Measurements from ENCODE around the gene CSTB. TPM values are rescaled to one million over a fixed set of nuclear protein-coding genes. Genes with fewer than 3 reads are reported as not detected.

The CSTB gene
- total RNA-seq, 1 experiment from 2014 or later, result 49.9 TPM

- H3K27me3 ChIP-seq (replicated peaks; ENCODE audit: control insufficient read depth, insufficient read depth, low read length), result no peaks in the 10 kb centered on the region
- no peaks in the 10 kb centered on the region for H3K27me3 Mint-ChIP-seq (ENCODE audit: insufficient read depth, unreplicated experiment)
- H3K27ac Mint-ChIP-seq (ENCODE audit: unreplicated experiment), result peak overlapping the region; percentile 89
- ChIA-PET POLR2A (no interaction called here), CTCF (no interaction called here)
- no TSS peak for BruUV-seq (replicated peaks)
- H3K9me3 ChIP-seq, result no peaks in the 10 kb centered on the region
- H3K36me3 Mint-ChIP-seq (ENCODE audit: insufficient read depth, unreplicated experiment), result peaks cover 47% of the 10 kb centered on the region
- H3K4me3 Mint-ChIP-seq (ENCODE audit: unreplicated experiment), result peak overlapping the region; percentile 90
- intact Hi-C loops (cut with micrococcal nuclease; ENCODE audit: unreplicated experiment), result no loop called here
- TF ChIP-seq CTCF (IDR thresholded peaks at IDR 0.05; ENCODE audit: insufficient read depth in 1 of 2, low read depth in 1 of 2, low read length in 1 of 2, severe bottlenecking in 1 of 2, unreplicated experiment in 1 of 2), result no peak
- H3K36me3 ChIP-seq (ENCODE audit: control insufficient read depth, insufficient read depth, low read length), result no peaks in the 10 kb centered on the region; the same call in 1 of the 2 replicates
- no peak for DNase-seq
- no peaks in the 10 kb centered on the region for H3K9me3 Mint-ChIP-seq (ENCODE audit: unreplicated experiment)
- H3K4me3 ChIP-seq (ENCODE audit: low read depth, low read length), result peak overlapping the region; percentile 99
- no peaks in the 10 kb centered on the region for H3K4me1 ChIP-seq
- H3K4me1 Mint-ChIP-seq (ENCODE audit: low read depth, unreplicated experiment), result no peaks in the 10 kb centered on the region
These were observed 14.0 kb upstream of the CSTB start for GRCh38 chr21:43790010-43790524.

GRCh38 chr21:43789276-43790009 lies 13.3 kb upstream of the CSTB start, which contains the start of gene RRP1:
TSS of gene RRP1 (plus strand) at chr21:43789577. CDS start at chr21:43789630, 53 bp downstream.
- Mint-ChIP-seq H3K9me3 (ENCODE audit: unreplicated experiment) (no peaks in the 10 kb centered on the region), H3K27me3 (ENCODE audit: insufficient read depth, unreplicated experiment) (no peaks in the 10 kb centered on the region), H3K27ac (ENCODE audit: unreplicated experiment) (peak within 1 kb of the TSS; percentile 89), H3K4me3 (ENCODE audit: unreplicated experiment) (peak within 1 kb of the TSS; percentile 90), H3K36me3 (ENCODE audit: insufficient read depth, unreplicated experiment) (peaks cover 41% of the 10 kb centered on the region), H3K4me1 (ENCODE audit: low read depth, unreplicated experiment) (no peaks in the 10 kb centered on the region)
- CTCF ChIA-PET, result no interaction called here
- Histone ChIP-seq H3K9me3 (no peaks in the 10 kb centered on the region), H3K4me1 (no peaks in the 10 kb centered on the region), H3K4me3 (ENCODE audit: low read depth, low read length) (peak within 1 kb of the TSS; percentile 99), H3K27me3 (replicated peaks; ENCODE audit: control insufficient read depth, insufficient read depth, low read length) (no peaks in the 10 kb centered on the region), H3K36me3 (ENCODE audit: control insufficient read depth, insufficient read depth, low read length) (no peaks in the 10 kb centered on the region; the same call in 1 of the 2 replicates)
- DNase-seq, result peak; percentile 83 to 96
- intact Hi-C loops (cut with micrococcal nuclease; ENCODE audit: unreplicated experiment), result no loop called here
- BruUV-seq (replicated peaks), result TSS peak; percentile 44
- POLR2A ChIA-PET, result no interaction called here
- peak; percentile 59 to 93 for TF ChIP-seq CTCF (IDR thresholded peaks at IDR 0.05; ENCODE audit: insufficient read depth in 1 of 2, low read depth in 1 of 2, low read length in 1 of 2, severe bottlenecking in 1 of 2, unreplicated experiment in 1 of 2)

GRCh38 chr21:43786807-43787440 lies 10.8 kb upstream of the CSTB start:
- DNase-seq, result no peak
- no TSS peak for BruUV-seq (replicated peaks)
- H3K9me3 Mint-ChIP-seq (ENCODE audit: unreplicated experiment), result no peaks in the 10 kb centered on the region
- H3K27me3 ChIP-seq (replicated peaks; ENCODE audit: control insufficient read depth, insufficient read depth, low read length), result no peaks in the 10 kb centered on the region
- POLR2A ChIA-PET, result no interaction called here
- intact Hi-C loops (cut with micrococcal nuclease; ENCODE audit: unreplicated experiment), result no loop called here
- H3K27me3 Mint-ChIP-seq (ENCODE audit: insufficient read depth, unreplicated experiment), result no peaks in the 10 kb centered on the region
- H3K27ac Mint-ChIP-seq (ENCODE audit: unreplicated experiment), result no peak overlapping the region
- CTCF ChIA-PET, result no interaction called here
- H3K4me3 ChIP-seq (ENCODE audit: low read depth, low read length), result no peak overlapping the region
- H3K4me1 Mint-ChIP-seq (ENCODE audit: low read depth, unreplicated experiment), result peaks cover 10% of the 10 kb centered on the region
- no peak overlapping the region for H3K4me3 Mint-ChIP-seq (ENCODE audit: unreplicated experiment)
- H3K36me3 Mint-ChIP-seq (ENCODE audit: insufficient read depth, unreplicated experiment), result peaks cover 18% of the 10 kb centered on the region
- no peaks in the 10 kb centered on the region for H3K36me3 ChIP-seq (ENCODE audit: control insufficient read depth, insufficient read depth, low read length)
- TF ChIP-seq CTCF (IDR thresholded peaks at IDR 0.05; ENCODE audit: insufficient read depth in 1 of 2, low read depth in 1 of 2, low read length in 1 of 2, severe bottlenecking in 1 of 2, unreplicated experiment in 1 of 2), result no peak
- no peaks in the 10 kb centered on the region for H3K9me3 ChIP-seq
- H3K4me1 ChIP-seq, result peaks cover 8% of the 10 kb centered on the region; the same call in 1 of the 2 replicates
